H1 (cell line): ENCODE results near the gene FAM50A. TPM values are rescaled to one million over a fixed set of nuclear protein-coding genes. Genes with fewer than 3 reads are reported as not detected.

Experiments
- CTCF ChIA-PET: fragments of 300-600 bp; sonication (Branson Sonifier 250); formaldehyde crosslinking; loops from one replicate; lab custom pipeline; 2021; ENCODE audit not compliant: partially characterized antibody; lab: Charles Lee
- POLR2A ChIA-PET: fragments of 300-600 bp; sonication (Branson Sonifier 250); formaldehyde crosslinking; loops from one replicate; lab custom pipeline; 2021; ENCODE audit warnings: inconsistent platforms; ENCODE audit not compliant: partially characterized antibody; lab: Charles Lee
- DNase-seq, 2 experiments: peaks; one replicate each; pipeline versions ENCODE4 v3.0.0 to v3.0.0-alpha.2; 2010 to 2022; ENCODE audit warnings: low spot score in 2 of 2, low read depth in 1 of 2, mixed read lengths in 1 of 2
- FAIRE-seq: peaks from 2 replicates; lab custom pipeline; 2011; peaks lifted over from hg19 to GRCh38; lab: Jason Lieb, UNC
- H2AFZ ChIP-seq: 2 replicates; pipeline ENCODE4 v1.8.1; 2012; ENCODE audit warnings: low read length, inconsistent platforms
- H2AK5ac ChIP-seq: 2 replicates; pipeline ENCODE4 v1.6.1; 2013; ENCODE audit warnings: low read depth, low read length
- H2BK120ac ChIP-seq: replicated peaks from 2 replicates; pipeline ENCODE3; 2013; ENCODE audit warnings: low read depth, low read length, inconsistent platforms
- H2BK12ac ChIP-seq: 2 replicates; pipeline ENCODE4 v1.6.1; 2013; ENCODE audit warnings: low read depth, low read length
- H2BK15ac ChIP-seq: 2 replicates; pipeline ENCODE4 v1.6.1; 2013; ENCODE audit warnings: low read length
- H2BK20ac ChIP-seq: 2 replicates; pipeline ENCODE4 v1.6.1; 2013; ENCODE audit warnings: low read length
- H2BK5ac ChIP-seq: 2 replicates; pipeline ENCODE4 v1.6.1; 2013; ENCODE audit warnings: low read depth, low read length
- H3K14ac ChIP-seq: 2 replicates; pipeline ENCODE4 v1.6.1; 2013; ENCODE audit warnings: inconsistent platforms; ENCODE audit not compliant: insufficient read length
- H3K18ac ChIP-seq: 2 replicates; pipeline ENCODE4 v1.6.1; 2013; ENCODE audit warnings: low read length; ENCODE audit errors: extremely low read depth
- H3K23ac ChIP-seq: 2 replicates; pipeline ENCODE4 v1.6.1; 2013; ENCODE audit warnings: inconsistent platforms; ENCODE audit not compliant: insufficient read length
- H3K23me2 ChIP-seq: 2 replicates; pipeline ENCODE4 v1.6.1; 2013; ENCODE audit warnings: low read depth, low read length
- H3K27ac ChIP-seq: 2 replicates; pipeline ENCODE4 v1.6.1; 2011; ENCODE audit warnings: low read depth, low read length, inconsistent platforms
- H3K27me3 ChIP-seq, 4 experiments: replicated peaks in 1 of 4; 1 replicate in 1 of 4; 2 replicates in 3 of 4; pipeline versions ENCODE4 v1.6.1 to v1.8.1; 2011 to 2013; ENCODE audit warnings: low read length in 3 of 4, mild to moderate bottlenecking in 3 of 4, inconsistent platforms in 2 of 4, mixed read lengths in 2 of 4, moderate library complexity in 1 of 4; ENCODE audit not compliant: control insufficient read depth in 3 of 4, insufficient read depth in 3 of 4; ENCODE audit errors: extremely low read depth in 1 of 4
- H3K36me3 ChIP-seq, 4 experiments: 2 replicates each; pipeline versions ENCODE4 v1.6.1 to v1.8.1; 2011 to 2013; ENCODE audit warnings: mild to moderate bottlenecking in 4 of 4, low read length in 3 of 4, moderate library complexity in 2 of 4, control low read depth in 1 of 4, inconsistent platforms in 1 of 4; ENCODE audit not compliant: insufficient read depth in 4 of 4, control insufficient read depth in 2 of 4
- H3K4ac ChIP-seq: replicated peaks from 2 replicates; pipeline ENCODE3; 2013; ENCODE audit warnings: low read length, low read depth, mixed read lengths, inconsistent platforms; ENCODE audit not compliant: insufficient read length
- H3K4me1 ChIP-seq, 4 experiments: replicated peaks in 1 of 4; 1 replicate in 1 of 4; 2 replicates in 3 of 4; pipeline versions ENCODE4 v1.6.1 to v1.8.1; 2011 to 2013; ENCODE audit warnings: low read length in 3 of 4, inconsistent platforms in 2 of 4, mixed read lengths in 1 of 4; ENCODE audit not compliant: insufficient read depth in 4 of 4, control insufficient read depth in 3 of 4
- H3K4me2 ChIP-seq, 2 experiments: 2 replicates each; pipeline versions ENCODE4 v1.6.1 to v1.8.1; 2011 to 2013; ENCODE audit warnings: low read depth in 2 of 2, low read length in 2 of 2, control low read depth in 1 of 2, inconsistent platforms in 1 of 2, mild to moderate bottlenecking in 1 of 2; ENCODE audit not compliant: insufficient read depth in 1 of 2
- H3K4me3 ChIP-seq, 4 experiments: fragments of 200-600, 300-600 bp in 1 of 4; sonication (generic), shearing (Covaris generic), sonication (Bioruptor Twin) in 1 of 4; 2 replicates each; pipeline versions ENCODE4 v1.5.1 to v1.8.1; 2011 to 2016; ENCODE audit warnings: low read length in 4 of 4, low read depth in 3 of 4, control low read depth in 2 of 4, inconsistent platforms in 2 of 4, mild to moderate bottlenecking in 2 of 4, mixed read lengths in 1 of 4, moderate library complexity in 1 of 4; ENCODE audit not compliant: insufficient read depth in 2 of 4; ENCODE audit errors: extremely low read depth in 1 of 4
- H3K56ac ChIP-seq: replicated peaks from 2 replicates; pipeline ENCODE3; 2013; ENCODE audit warnings: low read depth, mild to moderate bottlenecking, mixed read lengths, low read length, inconsistent platforms; ENCODE audit not compliant: insufficient read length
- H3K79me1 ChIP-seq: 2 replicates; pipeline ENCODE4 v1.6.1; 2013; ENCODE audit warnings: low read depth, low read length, control low read depth
- H3K79me2 ChIP-seq, 2 experiments: 2 replicates each; pipeline versions ENCODE4 v1.6.1 to v1.8.1; 2012 to 2013; ENCODE audit warnings: low read length in 2 of 2, mild to moderate bottlenecking in 2 of 2, inconsistent platforms in 1 of 2; ENCODE audit not compliant: insufficient read depth in 2 of 2, control insufficient read depth in 1 of 2
- H3K9ac ChIP-seq, 4 experiments: replicated peaks in 1 of 4; 1 replicate in 1 of 4; 2 replicates in 3 of 4; pipeline versions ENCODE4 v1.6.1 to v1.8.1; 2011 to 2013; ENCODE audit warnings: low read depth in 3 of 4, low read length in 3 of 4, control low read depth in 2 of 4, mild to moderate bottlenecking in 2 of 4, moderate library complexity in 2 of 4, inconsistent platforms in 1 of 4; ENCODE audit errors: extremely low read depth in 1 of 4
- H3K9me3 ChIP-seq, 2 experiments: 2 replicates each; pipeline versions ENCODE4 v1.6.1 to v1.8.1; 2012 to 2013; ENCODE audit warnings: mild to moderate bottlenecking in 2 of 2, moderate library complexity in 2 of 2, control low read depth in 1 of 2, inconsistent platforms in 1 of 2, low read depth in 1 of 2, low read length in 1 of 2, mixed read lengths in 1 of 2; ENCODE audit not compliant: insufficient read depth in 2 of 2
- H4K20me1 ChIP-seq, 2 experiments: replicated peaks in 1 of 2; 2 replicates each; pipeline versions ENCODE3 to v1.8.1; 2011 to 2013; ENCODE audit warnings: inconsistent platforms in 2 of 2, low read length in 2 of 2, mild to moderate bottlenecking in 1 of 2; ENCODE audit not compliant: insufficient read depth in 2 of 2, control insufficient read depth in 1 of 2
- H4K5ac ChIP-seq: 2 replicates; pipeline ENCODE4 v1.6.1; 2013; ENCODE audit warnings: low read length, low read depth, mixed read lengths, inconsistent platforms; ENCODE audit not compliant: insufficient read length
- H4K8ac ChIP-seq: 2 replicates; pipeline ENCODE4 v1.8.0; 2013; ENCODE audit warnings: mild to moderate bottlenecking, moderate library complexity, low read length, inconsistent platforms; ENCODE audit not compliant: insufficient read depth; ENCODE audit errors: extremely low read depth
- H4K91ac ChIP-seq: replicated peaks from 2 replicates; pipeline ENCODE3; 2013; ENCODE audit warnings: low read length, mixed read lengths, inconsistent platforms; ENCODE audit not compliant: insufficient read length
- ASH2L ChIP-seq: fragments of 200-600, 300-600 bp; sonication (generic); IDR thresholded peaks from one replicate; pipeline ENCODE4 v1.7.1; 2017; ENCODE audit warnings: low read length
- HDAC6 ChIP-seq: IDR thresholded peaks from one replicate; pipeline ENCODE4 v1.7.1; 2012; ENCODE audit warnings: low read depth, mild to moderate bottlenecking, inconsistent platforms, low read length, moderate library complexity
- SIN3A ChIP-seq, 2 experiments: IDR thresholded peaks in 1 of 2; conservative IDR thresholded peaks in 1 of 2; 2 replicates each; pipeline ENCODE4 v1.6.1; 2011 to 2012; ENCODE audit warnings: low read length in 2 of 2, improper control_type of control experiment in 1 of 2, low read depth in 1 of 2, mild to moderate bottlenecking in 1 of 2
- SP2 ChIP-seq: IDR thresholded peaks from 2 replicates; pipeline ENCODE4 v1.6.1; 2012; ENCODE audit warnings: mild to moderate bottlenecking, low read length, inconsistent platforms
- YY1 ChIP-seq: IDR thresholded peaks from 2 replicates; pipeline ENCODE4 v1.6.1; 2011; ENCODE audit warnings: low read depth, mild to moderate bottlenecking, low read length
- WGBS, 2 experiments: shearing (Covaris generic) in 1 of 2; methylation state at CpG; one replicate each; pipeline versions ENCODE4 v1.1.6 to v1.1.7; 2013 to 2015; ENCODE audit warnings: low lambda C conversion rate in 2 of 2, mixed read lengths in 2 of 2, inconsistent platforms in 1 of 2, low coverage in 1 of 2, missing lambda C conversion rate in 1 of 2; ENCODE audit not compliant: insufficient replicate concordance in 2 of 2, insufficient coverage in 1 of 2, insufficient read length in 1 of 2; ENCODE audit errors: extremely low coverage in 1 of 2, missing lambda C conversion rate in 1 of 2; 5-methylcytosine and 5-hydroxymethylcytosine counted together
- polyA plus RNA-seq, 7 experiments: library from polyadenylated mRNA; depleted of rRNA in 3 of 7; stranded (reverse) in 5 of 7; unstranded in 2 of 7; fragments of >200 nt in 5 of 7; fragments of 200-250 nt in 2 of 7; gene quantifications; 1 replicate in 5 of 7; 2 replicates in 1 of 7; 4 replicates in 1 of 7; pipeline versions ENCODE4 v1.2.1 to v1.2.3, GENCODE V29; 2011 to 2013; ENCODE audit warnings: missing spikeins in 2 of 7, mixed read lengths in 2 of 7
- total RNA-seq: library from RNA; stranded (reverse); fragmentation: NEBNext Ultra II Directional; extraction: Animal tissue kit (Norgen Biotek cat#: 25700); gene quantifications from 2 replicates; pipeline ENCODE4 v1.2.1, GENCODE V29; 2021
- TF ChIP-seq, protein P1 (sequence below): IDR thresholded peaks from 2 replicates; pipeline ENCODE4 v1.6.1; 2012; ENCODE audit warnings: inconsistent platforms
- TF ChIP-seq, protein P2 (sequence below), 3 experiments: IDR thresholded peaks; 1 replicate in 2 of 3; 2 replicates in 1 of 3; pipeline versions ENCODE4 v1.5.1 to v1.6.1; 2011; ENCODE audit warnings: low read length in 3 of 3, mild to moderate bottlenecking in 3 of 3, inconsistent platforms in 2 of 3, low read depth in 1 of 3, moderate library complexity in 1 of 3; ENCODE audit not compliant: insufficient read depth in 1 of 3; ENCODE audit errors: control extremely low read depth in 1 of 3

The FAM50A gene
- total and polyA plus RNA-seq, 2 of the 8 experiments (the other 6 are each of a cell fraction or from before 2014, with no cell fraction given): 30.7 to 48.7 TPM

DNA sequence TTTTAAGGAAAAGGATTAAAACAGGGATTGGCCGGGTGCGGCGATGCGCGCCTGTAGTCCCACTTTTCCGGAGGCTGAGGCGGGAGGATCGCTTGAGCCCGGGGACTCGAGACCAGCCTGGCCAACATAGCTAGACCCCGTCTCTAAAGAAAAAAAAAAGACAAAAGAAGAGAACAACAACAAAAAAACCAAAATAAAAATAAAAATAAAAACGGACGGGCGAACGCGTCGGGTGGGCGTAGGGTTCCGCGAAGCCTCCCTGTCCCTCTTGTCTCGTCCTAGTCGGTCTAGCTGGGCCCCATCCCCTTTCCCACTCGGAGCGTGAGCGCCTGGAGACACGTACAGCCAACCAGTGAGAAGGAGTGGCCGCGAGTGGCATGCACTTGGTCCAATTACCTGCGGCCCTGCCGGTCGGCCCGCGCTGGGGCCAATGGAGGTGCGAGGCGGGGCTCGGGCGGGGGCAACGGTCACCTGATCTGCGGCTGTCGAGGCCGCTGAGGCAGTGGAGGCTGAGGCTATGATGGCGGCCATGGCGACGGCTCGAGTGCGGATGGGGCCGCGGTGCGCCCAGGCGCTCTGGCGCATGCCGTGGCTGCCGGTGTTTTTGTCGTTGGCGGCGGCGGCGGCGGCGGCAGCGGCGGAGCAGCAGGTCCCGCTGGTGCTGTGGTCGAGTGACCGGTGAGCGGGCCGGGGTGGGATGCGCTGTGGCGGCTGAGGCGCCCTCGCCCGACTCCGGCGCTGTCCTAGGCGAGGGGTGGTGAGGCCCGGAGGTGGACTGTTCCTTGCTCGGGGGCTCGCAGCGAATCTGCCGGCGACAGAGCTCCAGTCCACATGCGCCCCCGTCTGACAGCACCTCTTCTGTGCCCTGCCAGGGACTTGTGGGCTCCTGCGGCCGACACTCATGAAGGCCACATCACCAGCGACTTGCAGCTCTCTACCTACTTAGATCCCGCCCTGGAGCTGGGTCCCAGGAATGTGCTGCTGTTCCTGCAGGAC is 15.5 kb upstream of the FAM50A start, which contains the start of gene ATP6AP1:
Gene ATP6AP1, plus strand, starts transcription at position 502 of the 996 bp plus-strand sequence. Its CDS starts 16 bp downstream, at position 518.
- Histone ChIP-seq H3K56ac (no peak within 1 kb of the TSS), H4K8ac (peak within 1 kb of the TSS; percentile 25; the same call in 1 of the 2 replicates), H2AFZ (no peak within 1 kb of the TSS), H3K4me1 (no peaks in the 10 kb centered on the region), H2BK5ac (no peak within 1 kb of the TSS), H2BK120ac (no peak within 1 kb of the TSS), H3K23me2 (peaks cover 4% of the 10 kb centered on the region; the same call in 1 of the 2 replicates), H4K20me1 (peaks cover 0 to 4% of the 10 kb centered on the region in 2 experiments), H2BK12ac (no peak within 1 kb of the TSS), H3K9ac (peak within 1 kb of the TSS in 3 of 4 experiments; percentile 22 to 79 (median 64); a peak in 4 of 7 replicates), H3K27me3 (no peaks in the 10 kb centered on the region), H2BK20ac (no peak within 1 kb of the TSS), H3K36me3 (peaks cover 0 to 9% (median 7%) of the 10 kb centered on the region in 4 experiments; a peak in 5 of 8 replicates), H3K79me2 (peaks cover 3 to 9% of the 10 kb centered on the region in 2 experiments; a peak in 2 of 4 replicates), H3K4ac (no peak within 1 kb of the TSS), H3K4me3 (peak within 1 kb of the TSS; percentile 30 to 84 (median 56)), H3K4me2 (peak within 1 kb of the TSS; percentile 66 to 82), H3K14ac (no peak within 1 kb of the TSS), H2BK15ac (no peak within 1 kb of the TSS), H4K91ac (no peak within 1 kb of the TSS), H3K18ac (no peak within 1 kb of the TSS; the same call in 1 of the 2 replicates), H2AK5ac (0 out of 2 replicates have a peak within 1 kb of the TSS, but pooled peaks have one; percentile 39), H3K79me1 (no peaks in the 10 kb centered on the region), H4K5ac (no peak within 1 kb of the TSS), H3K9me3 (no peaks in the 10 kb centered on the region), H3K23ac (no peak within 1 kb of the TSS), H3K27ac (no peak within 1 kb of the TSS)
- ChIA-PET CTCF (interaction anchor here (0.5 to 1.5 kb wide), 5 partner anchors 19 to 486 kb away, joined by 3 to 4 read pairs (median 3); no protein-coding TSS in a partner anchor), POLR2A (interaction anchor here (1.1 to 3.8 kb wide), 7 partner anchors 15 to 80 kb away, joined by 3 to 31 read pairs (median 4); partner anchors contain the start of genes DNASE1L1, FAM50A and RPL10)
- no peak for FAIRE-seq
- whole genome bisulfite sequencing, 2 experiments: 6% methylated on average over 18 of the region's 87 CpGs; no CpG with 5 or more reads in 1 of the 2 experiments
- DNase-seq: peak in 1 of 2 experiments; percentile 83
- TF ChIP-seq SP2: peak; percentile 58
- no peak for TF ChIP-seq HDAC6
- TF ChIP-seq ASH2L: peak; percentile 61
- TF ChIP-seq, protein P1, sequence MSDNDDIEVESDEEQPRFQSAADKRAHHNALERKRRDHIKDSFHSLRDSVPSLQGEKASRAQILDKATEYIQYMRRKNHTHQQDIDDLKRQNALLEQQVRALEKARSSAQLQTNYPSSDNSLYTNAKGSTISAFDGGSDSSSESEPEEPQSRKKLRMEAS: 0 out of 2 replicates have a peak, but pooled peaks have one; percentile 52
- TF ChIP-seq YY1: peak; percentile 90
- peak; percentile 51 to 60; a peak in 1 of 4 replicates for TF ChIP-seq SIN3A (conservative IDR thresholded peaks at IDR 0.05 in 1 of 2, IDR thresholded peaks at IDR 0.05 in 1 of 2; ENCODE audit: low read depth in 1 of 2, low read length in 2 of 2)
- TF ChIP-seq, protein P2, sequence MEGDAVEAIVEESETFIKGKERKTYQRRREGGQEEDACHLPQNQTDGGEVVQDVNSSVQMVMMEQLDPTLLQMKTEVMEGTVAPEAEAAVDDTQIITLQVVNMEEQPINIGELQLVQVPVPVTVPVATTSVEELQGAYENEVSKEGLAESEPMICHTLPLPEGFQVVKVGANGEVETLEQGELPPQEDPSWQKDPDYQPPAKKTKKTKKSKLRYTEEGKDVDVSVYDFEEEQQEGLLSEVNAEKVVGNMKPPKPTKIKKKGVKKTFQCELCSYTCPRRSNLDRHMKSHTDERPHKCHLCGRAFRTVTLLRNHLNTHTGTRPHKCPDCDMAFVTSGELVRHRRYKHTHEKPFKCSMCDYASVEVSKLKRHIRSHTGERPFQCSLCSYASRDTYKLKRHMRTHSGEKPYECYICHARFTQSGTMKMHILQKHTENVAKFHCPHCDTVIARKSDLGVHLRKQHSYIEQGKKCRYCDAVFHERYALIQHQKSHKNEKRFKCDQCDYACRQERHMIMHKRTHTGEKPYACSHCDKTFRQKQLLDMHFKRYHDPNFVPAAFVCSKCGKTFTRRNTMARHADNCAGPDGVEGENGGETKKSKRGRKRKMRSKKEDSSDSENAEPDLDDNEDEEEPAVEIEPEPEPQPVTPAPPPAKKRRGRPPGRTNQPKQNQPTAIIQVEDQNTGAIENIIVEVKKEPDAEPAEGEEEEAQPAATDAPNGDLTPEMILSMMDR (IDR thresholded peaks at IDR 0.05; ENCODE audit: control extremely low read depth in 1 of 3, insufficient read depth in 1 of 3, low read depth in 1 of 3, low read length in 3 of 3): no peak
